HepG2 (cell line): ENCODE results near the gene ARTN. TPM values are rescaled to one million over a fixed set of nuclear protein-coding genes. Genes with fewer than 3 reads are reported as not detected.

Experiments
- ATF4 ChIP-seq, 2 experiments: fragments of 450-650 bp in 1 of 2; sonication (generic) in 1 of 2; formaldehyde crosslinking; IDR thresholded peaks; 2 replicates each; pipeline versions ENCODE4 v1.5.0 to v1.8.0; 2020 to 2022; ENCODE audit warnings: mild to moderate bottlenecking in 1 of 2, missing genetic modification reagents in 1 of 2
- CREB1 ChIP-seq, 2 experiments: fragments of 450-650 bp in 1 of 2; IDR thresholded peaks; 2 replicates each; pipeline ENCODE4 v1.6.1; 2016 to 2017; ENCODE audit warnings: control low read depth in 1 of 2, mild to moderate bottlenecking in 1 of 2, missing compliant biosample characterization in 1 of 2, missing genetic modification characterization in 1 of 2
- MIXL1 ChIP-seq: IDR thresholded peaks from 2 replicates; pipeline ENCODE4 v1.6.1; 2016
- NFE2L2 ChIP-seq: fragments of 150-350 bp; IDR thresholded peaks from 2 replicates; pipeline ENCODE4 v1.6.1; 2014; ENCODE audit warnings: low read length
- ZNF660 ChIP-seq: sonication (generic); formaldehyde crosslinking; IDR thresholded peaks from 2 replicates; pipeline ENCODE4 v1.5.1; 2020; ENCODE audit warnings: mild to moderate bottlenecking, low read depth, missing genetic modification reagents, borderline replicate concordance
- polyA plus RNA-seq, 8 experiments: library from polyadenylated mRNA; depleted of rRNA in 3 of 8; stranded (reverse) in 7 of 8; unstranded in 1 of 8; fragments of >200 nt; fragmentation: Illumina TruSeq in 4 of 8; extraction: Trizol in 4 of 8; gene quantifications; 2 replicates each; pipeline versions ENCODE4 v1.2.1 to v1.2.3, GENCODE V29; 2011 to 2016; ENCODE audit warnings: low read depth in 4 of 8, missing spikeins in 1 of 8, mixed read lengths in 1 of 8; ENCODE audit not compliant: insufficient read depth in 1 of 8
- total RNA-seq, 5 experiments: library from RNA; depleted of rRNA; stranded (reverse); fragments of >200 nt; fragmentation: Illumina TruSeq; extraction: Trizol; gene quantifications; 2 replicates each; pipeline ENCODE4 v1.2.3, GENCODE V29; 2016; ENCODE audit warnings: low read depth in 1 of 5
- TF ChIP-seq, protein P1 (sequence below): sonication (generic); formaldehyde crosslinking; IDR thresholded peaks from 2 replicates; pipeline ENCODE4; 2020; ENCODE audit warnings: missing genetic modification reagents, mild to moderate bottlenecking, borderline replicate concordance
- TF ChIP-seq, protein P2 (sequence below): sonication (generic); formaldehyde crosslinking; IDR thresholded peaks from 2 replicates; pipeline ENCODE4 v1.4.0; 2020; ENCODE audit warnings: missing genetic modification reagents

Gene ARTN
- total and polyA plus RNA-seq, 2 of the 13 experiments (the other 11 are each of a cell fraction or from before 2014, with no cell fraction given) = 0.11 to 0.62 TPM

DNA sequence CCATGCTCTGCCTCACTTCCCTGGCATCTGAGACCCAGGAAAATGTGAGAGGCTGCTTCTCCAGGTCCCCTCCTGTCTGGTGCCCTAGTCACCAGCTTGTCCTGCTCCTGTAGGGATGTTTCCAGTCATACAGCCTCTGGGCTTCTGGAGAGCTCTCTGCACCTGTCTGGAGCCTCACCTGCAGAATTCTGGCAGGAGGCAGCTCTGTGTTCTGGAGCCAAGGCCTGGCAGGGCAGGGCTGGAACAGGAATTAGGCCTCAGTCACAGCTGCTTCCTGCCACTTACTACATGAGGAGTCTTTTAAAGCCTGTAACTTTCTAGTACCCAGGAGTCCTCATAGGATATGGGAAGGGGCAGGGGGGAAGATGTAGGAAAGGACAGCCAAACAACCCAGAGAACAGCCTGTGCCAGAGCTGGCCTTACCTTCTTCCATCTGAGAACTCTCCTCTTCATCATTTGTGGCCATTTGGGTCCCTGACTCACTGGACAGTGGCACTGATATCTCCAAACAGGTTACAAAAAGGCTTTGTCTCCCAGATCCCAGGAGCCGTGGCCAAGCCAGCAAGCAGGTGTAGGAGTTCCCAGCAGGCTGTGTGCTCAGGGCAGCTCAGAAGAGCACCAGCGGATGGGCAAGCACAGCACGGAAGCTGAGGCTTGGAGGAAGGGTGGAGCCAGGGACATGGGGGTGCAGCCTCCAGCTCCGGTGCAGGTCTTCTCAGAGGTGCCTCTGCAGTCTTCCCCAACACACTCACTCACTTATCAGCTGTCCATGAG, 31.4 kb upstream of the ARTN start (continued):
- TF ChIP-seq, protein P1, sequence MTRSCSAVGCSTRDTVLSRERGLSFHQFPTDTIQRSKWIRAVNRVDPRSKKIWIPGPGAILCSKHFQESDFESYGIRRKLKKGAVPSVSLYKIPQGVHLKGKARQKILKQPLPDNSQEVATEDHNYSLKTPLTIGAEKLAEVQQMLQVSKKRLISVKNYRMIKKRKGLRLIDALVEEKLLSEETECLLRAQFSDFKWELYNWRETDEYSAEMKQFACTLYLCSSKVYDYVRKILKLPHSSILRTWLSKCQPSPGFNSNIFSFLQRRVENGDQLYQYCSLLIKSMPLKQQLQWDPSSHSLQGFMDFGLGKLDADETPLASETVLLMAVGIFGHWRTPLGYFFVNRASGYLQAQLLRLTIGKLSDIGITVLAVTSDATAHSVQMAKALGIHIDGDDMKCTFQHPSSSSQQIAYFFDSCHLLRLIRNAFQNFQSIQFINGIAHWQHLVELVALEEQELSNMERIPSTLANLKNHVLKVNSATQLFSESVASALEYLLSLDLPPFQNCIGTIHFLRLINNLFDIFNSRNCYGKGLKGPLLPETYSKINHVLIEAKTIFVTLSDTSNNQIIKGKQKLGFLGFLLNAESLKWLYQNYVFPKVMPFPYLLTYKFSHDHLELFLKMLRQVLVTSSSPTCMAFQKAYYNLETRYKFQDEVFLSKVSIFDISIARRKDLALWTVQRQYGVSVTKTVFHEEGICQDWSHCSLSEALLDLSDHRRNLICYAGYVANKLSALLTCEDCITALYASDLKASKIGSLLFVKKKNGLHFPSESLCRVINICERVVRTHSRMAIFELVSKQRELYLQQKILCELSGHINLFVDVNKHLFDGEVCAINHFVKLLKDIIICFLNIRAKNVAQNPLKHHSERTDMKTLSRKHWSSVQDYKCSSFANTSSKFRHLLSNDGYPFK = no peak
- TF ChIP-seq MIXL1 (CRISPR knock-in tag) (no peak), ZNF660 (CRISPR knock-in tag) (no peak), ATF4 (CRISPR knock-in tag; IDR thresholded peaks at IDR 0.05) (no peak), NFE2L2 (no peak), CREB1 (IDR thresholded peaks at IDR 0.05) (no peak), CREB1 (CRISPR knock-in tag; IDR thresholded peaks at IDR 0.05) (no peak)
- TF ChIP-seq, protein P2, sequence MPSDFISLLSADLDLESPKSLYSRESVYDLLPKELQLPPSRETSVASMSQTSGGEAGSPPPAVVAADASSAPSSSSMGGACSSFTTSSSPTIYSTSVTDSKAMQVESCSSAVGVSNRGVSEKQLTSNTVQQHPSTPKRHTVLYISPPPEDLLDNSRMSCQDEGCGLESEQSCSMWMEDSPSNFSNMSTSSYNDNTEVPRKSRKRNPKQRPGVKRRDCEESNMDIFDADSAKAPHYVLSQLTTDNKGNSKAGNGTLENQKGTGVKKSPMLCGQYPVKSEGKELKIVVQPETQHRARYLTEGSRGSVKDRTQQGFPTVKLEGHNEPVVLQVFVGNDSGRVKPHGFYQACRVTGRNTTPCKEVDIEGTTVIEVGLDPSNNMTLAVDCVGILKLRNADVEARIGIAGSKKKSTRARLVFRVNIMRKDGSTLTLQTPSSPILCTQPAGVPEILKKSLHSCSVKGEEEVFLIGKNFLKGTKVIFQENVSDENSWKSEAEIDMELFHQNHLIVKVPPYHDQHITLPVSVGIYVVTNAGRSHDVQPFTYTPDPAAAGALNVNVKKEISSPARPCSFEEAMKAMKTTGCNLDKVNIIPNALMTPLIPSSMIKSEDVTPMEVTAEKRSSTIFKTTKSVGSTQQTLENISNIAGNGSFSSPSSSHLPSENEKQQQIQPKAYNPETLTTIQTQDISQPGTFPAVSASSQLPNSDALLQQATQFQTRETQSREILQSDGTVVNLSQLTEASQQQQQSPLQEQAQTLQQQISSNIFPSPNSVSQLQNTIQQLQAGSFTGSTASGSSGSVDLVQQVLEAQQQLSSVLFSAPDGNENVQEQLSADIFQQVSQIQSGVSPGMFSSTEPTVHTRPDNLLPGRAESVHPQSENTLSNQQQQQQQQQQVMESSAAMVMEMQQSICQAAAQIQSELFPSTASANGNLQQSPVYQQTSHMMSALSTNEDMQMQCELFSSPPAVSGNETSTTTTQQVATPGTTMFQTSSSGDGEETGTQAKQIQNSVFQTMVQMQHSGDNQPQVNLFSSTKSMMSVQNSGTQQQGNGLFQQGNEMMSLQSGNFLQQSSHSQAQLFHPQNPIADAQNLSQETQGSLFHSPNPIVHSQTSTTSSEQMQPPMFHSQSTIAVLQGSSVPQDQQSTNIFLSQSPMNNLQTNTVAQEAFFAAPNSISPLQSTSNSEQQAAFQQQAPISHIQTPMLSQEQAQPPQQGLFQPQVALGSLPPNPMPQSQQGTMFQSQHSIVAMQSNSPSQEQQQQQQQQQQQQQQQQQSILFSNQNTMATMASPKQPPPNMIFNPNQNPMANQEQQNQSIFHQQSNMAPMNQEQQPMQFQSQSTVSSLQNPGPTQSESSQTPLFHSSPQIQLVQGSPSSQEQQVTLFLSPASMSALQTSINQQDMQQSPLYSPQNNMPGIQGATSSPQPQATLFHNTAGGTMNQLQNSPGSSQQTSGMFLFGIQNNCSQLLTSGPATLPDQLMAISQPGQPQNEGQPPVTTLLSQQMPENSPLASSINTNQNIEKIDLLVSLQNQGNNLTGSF = no peak
